Fibroblast of lung (primary cell): ENCODE data around the gene ZNF836. TPM values are rescaled to one million over a fixed set of nuclear protein-coding genes. Genes with fewer than 3 reads are reported as not detected.
A peak's percentile ranks its signal among the peaks of the same experiment; 100 is the strongest.

Experiments
- DNase-seq, 2 donors: peaks; one replicate each; pipeline versions ENCODE4 v3.0.0 to v3.0.0-alpha.2; 2010; ENCODE audit warnings: low read depth in 2 of 2
- H2AFZ ChIP-seq: 2 replicates; pipeline ENCODE4 v1.5.1; 2012; ENCODE audit warnings: low read length, control low read depth, inconsistent platforms
- H3K27ac ChIP-seq: 2 replicates; pipeline ENCODE4 v1.5.1; 2011; ENCODE audit warnings: low read length, control low read depth; ENCODE audit not compliant: insufficient read depth
- H3K27me3 ChIP-seq: 2 replicates; pipeline ENCODE4 v1.5.1; 2011; ENCODE audit warnings: mild to moderate bottlenecking, low read length; ENCODE audit not compliant: control insufficient read depth, insufficient read depth
- H3K36me3 ChIP-seq: 2 replicates; pipeline ENCODE4 v1.5.1; 2011; ENCODE audit warnings: low read length; ENCODE audit not compliant: control insufficient read depth, insufficient read depth
- H3K4me1 ChIP-seq: 2 replicates; pipeline ENCODE4 v1.5.1; 2011; ENCODE audit warnings: low read length; ENCODE audit not compliant: control insufficient read depth, insufficient read depth; ENCODE audit errors: extremely low read depth
- H3K4me2 ChIP-seq: 2 replicates; pipeline ENCODE4 v1.5.1; 2011; ENCODE audit warnings: low read length, control low read depth; ENCODE audit not compliant: insufficient read depth; ENCODE audit errors: extremely low read depth
- H3K4me3 ChIP-seq, 4 experiments: fragments of 200-600 bp in 1 of 4; sonication (generic) in 1 of 4; replicated peaks in 1 of 4; 2 replicates each; pipeline ENCODE4 v1.5.1; 2011 to 2016; ENCODE audit warnings: low read length in 4 of 4, low read depth in 3 of 4, mild to moderate bottlenecking in 3 of 4, control low read depth in 2 of 4, inconsistent platforms in 1 of 4, mixed read lengths in 1 of 4; ENCODE audit not compliant: insufficient read depth in 1 of 4; ENCODE audit errors: control extremely low read depth in 1 of 4
- H3K79me2 ChIP-seq: 2 replicates; pipeline ENCODE4 v1.5.1; 2012; ENCODE audit warnings: mild to moderate bottlenecking, low read length, inconsistent platforms; ENCODE audit not compliant: control insufficient read depth, insufficient read depth
- H3K9ac ChIP-seq: 2 replicates; pipeline ENCODE4 v1.5.1; 2011; ENCODE audit warnings: mild to moderate bottlenecking, low read length, control low read depth; ENCODE audit not compliant: insufficient read depth
- H3K9me3 ChIP-seq: 2 replicates; pipeline ENCODE4 v1.5.1; 2012; ENCODE audit warnings: low read depth, low read length; ENCODE audit not compliant: control insufficient read depth, insufficient read depth
- H4K20me1 ChIP-seq: 2 replicates; pipeline ENCODE4 v1.5.1; 2011; ENCODE audit warnings: low read length; ENCODE audit not compliant: control insufficient read depth, insufficient read depth; ENCODE audit errors: extremely low read depth
- EZH2 ChIP-seq: IDR thresholded peaks from 2 replicates; pipeline ENCODE4 v1.5.1; 2012; ENCODE audit warnings: low read length, control low read depth, mild to moderate bottlenecking; ENCODE audit errors: missing control alignments
- polyA plus RNA-seq, 2 donors: library from polyadenylated mRNA; depleted of rRNA in 1 of 2; stranded (reverse) in 1 of 2; unstranded in 1 of 2; fragments of >200 nt; gene quantifications; 2 replicates each; pipeline ENCODE4 v1.2.1, GENCODE V29; 2011 to 2012; ENCODE audit warnings: missing spikeins in 1 of 2
- total RNA-seq: library from RNA; depleted of rRNA; stranded (reverse); fragments of >200 nt; gene quantifications from 2 replicates; pipeline ENCODE4 v1.2.1, GENCODE V29; 2014
- TF ChIP-seq, protein P1 (sequence below), 2 donors: IDR thresholded peaks in 1 of 2; conservative IDR thresholded peaks in 1 of 2; 1 replicate in 1 of 2; 2 replicates in 1 of 2; pipeline ENCODE4 v1.5.1; 2011 to 2012; ENCODE audit warnings: low read length in 2 of 2, control low read depth in 1 of 2, inconsistent platforms in 1 of 2, low read depth in 1 of 2, mild to moderate bottlenecking in 1 of 2

The ZNF836 gene
- total and polyA plus RNA-seq, 2 donors (not counting 1 experiment from before 2014, with no cell fraction given) = 5.9 to 13.2 TPM

DNA sequence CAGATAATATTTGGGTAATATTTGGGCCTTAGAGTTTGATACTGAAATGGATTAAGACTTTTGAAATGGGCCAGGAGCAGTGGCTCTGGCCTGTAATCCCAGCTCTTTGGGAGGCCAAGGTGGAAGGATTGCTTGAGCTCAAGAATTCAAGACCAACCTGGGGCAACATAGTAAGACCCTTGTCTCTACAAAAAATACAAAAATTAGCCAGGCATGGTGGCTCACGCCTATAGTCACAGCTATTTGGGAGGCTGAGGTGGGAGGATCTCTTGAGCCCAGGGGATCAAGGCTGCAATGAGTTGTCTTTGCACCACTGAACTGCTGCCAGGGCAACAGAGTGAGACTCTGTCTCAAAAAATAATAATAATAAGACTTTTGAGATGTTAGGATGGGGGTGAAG lies 926 bp upstream of the ZNF836 start:
- DNase-seq = no peak
- H2AFZ ChIP-seq = no peak overlapping the region
- H3K9ac ChIP-seq = no peak overlapping the region
- H3K4me2 ChIP-seq = no peak overlapping the region
- H3K27ac ChIP-seq = no peak overlapping the region
- peaks cover 2% of the 10 kb centered on the region for H3K4me1 ChIP-seq
- H3K27me3 ChIP-seq = no peaks in the 10 kb centered on the region
- no peaks in the 10 kb centered on the region for H3K79me2 ChIP-seq
- peak overlapping the region in 2 of 4 experiments; percentile 92 to 99 for H3K4me3 ChIP-seq
- no peaks in the 10 kb centered on the region for H4K20me1 ChIP-seq
- H3K9me3 ChIP-seq = no peaks in the 10 kb centered on the region
- no peaks in the 10 kb centered on the region for H3K36me3 ChIP-seq
- TF ChIP-seq, protein P1, sequence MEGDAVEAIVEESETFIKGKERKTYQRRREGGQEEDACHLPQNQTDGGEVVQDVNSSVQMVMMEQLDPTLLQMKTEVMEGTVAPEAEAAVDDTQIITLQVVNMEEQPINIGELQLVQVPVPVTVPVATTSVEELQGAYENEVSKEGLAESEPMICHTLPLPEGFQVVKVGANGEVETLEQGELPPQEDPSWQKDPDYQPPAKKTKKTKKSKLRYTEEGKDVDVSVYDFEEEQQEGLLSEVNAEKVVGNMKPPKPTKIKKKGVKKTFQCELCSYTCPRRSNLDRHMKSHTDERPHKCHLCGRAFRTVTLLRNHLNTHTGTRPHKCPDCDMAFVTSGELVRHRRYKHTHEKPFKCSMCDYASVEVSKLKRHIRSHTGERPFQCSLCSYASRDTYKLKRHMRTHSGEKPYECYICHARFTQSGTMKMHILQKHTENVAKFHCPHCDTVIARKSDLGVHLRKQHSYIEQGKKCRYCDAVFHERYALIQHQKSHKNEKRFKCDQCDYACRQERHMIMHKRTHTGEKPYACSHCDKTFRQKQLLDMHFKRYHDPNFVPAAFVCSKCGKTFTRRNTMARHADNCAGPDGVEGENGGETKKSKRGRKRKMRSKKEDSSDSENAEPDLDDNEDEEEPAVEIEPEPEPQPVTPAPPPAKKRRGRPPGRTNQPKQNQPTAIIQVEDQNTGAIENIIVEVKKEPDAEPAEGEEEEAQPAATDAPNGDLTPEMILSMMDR (conservative IDR thresholded peaks at IDR 0.05 in 1 of 2, IDR thresholded peaks at IDR 0.05 in 1 of 2; ENCODE audit: low read depth in 1 of 2, low read length in 2 of 2) = no peak

GRCh38 chr19:52170863-52171320 lies 529 bp downstream of the ZNF836 start:
- H3K27me3 ChIP-seq = no peaks in the 10 kb centered on the region
- H2AFZ ChIP-seq = peak overlapping the region; percentile 94
- H3K4me2 ChIP-seq = peak overlapping the region; percentile 18
- H3K9me3 ChIP-seq = no peaks in the 10 kb centered on the region
- TF ChIP-seq, protein P1 (conservative IDR thresholded peaks at IDR 0.05 in 1 of 2, IDR thresholded peaks at IDR 0.05 in 1 of 2; ENCODE audit: low read depth in 1 of 2, low read length in 2 of 2) = no peak
- no peak for TF ChIP-seq EZH2
- H3K27ac ChIP-seq = peak overlapping the region; percentile 60
- DNase-seq = no peak
- H4K20me1 ChIP-seq = no peaks in the 10 kb centered on the region
- H3K4me3 ChIP-seq = peak overlapping the region; percentile 68 to 99 (median 93)
- no peaks in the 10 kb centered on the region for H3K36me3 ChIP-seq
- H3K9ac ChIP-seq = peak overlapping the region; percentile 30
- no peaks in the 10 kb centered on the region for H3K79me2 ChIP-seq
- H3K4me1 ChIP-seq = peaks cover 2% of the 10 kb centered on the region

DNA sequence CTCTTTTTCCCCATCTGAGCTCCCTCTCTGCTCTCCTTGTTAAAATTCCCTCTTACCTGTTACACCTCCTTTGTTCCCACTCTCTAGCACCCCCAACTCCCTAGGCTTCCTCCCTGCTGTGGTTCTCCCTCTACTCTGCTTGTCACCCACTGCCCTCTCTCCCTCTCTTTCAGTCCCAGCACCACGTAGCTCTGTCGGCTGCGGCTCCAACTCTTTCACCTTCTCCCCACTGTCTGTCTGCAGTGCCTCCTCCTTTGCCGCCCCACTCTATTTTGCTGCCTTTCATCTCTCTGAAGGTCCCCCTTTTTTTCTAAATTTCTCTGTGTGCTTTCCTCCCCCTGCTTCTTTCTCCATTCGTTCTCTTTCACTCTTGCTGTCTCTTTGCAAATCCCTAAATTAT lies 1.1 kb downstream of the ZNF836 start:
- Histone ChIP-seq H3K9ac (peak overlapping the region; percentile 30), H3K27ac (no peak overlapping the region), H2AFZ (peak overlapping the region; percentile 94), H3K36me3 (no peaks in the 10 kb centered on the region), H3K9me3 (no peaks in the 10 kb centered on the region), H3K79me2 (no peaks in the 10 kb centered on the region), H3K4me2 (peak overlapping the region; percentile 18), H4K20me1 (no peaks in the 10 kb centered on the region), H3K27me3 (no peaks in the 10 kb centered on the region), H3K4me3 (peak overlapping the region; percentile 68 to 99 (median 93)), H3K4me1 (peaks cover 2% of the 10 kb centered on the region)
- TF ChIP-seq, protein P1 (conservative IDR thresholded peaks at IDR 0.05 in 1 of 2, IDR thresholded peaks at IDR 0.05 in 1 of 2; ENCODE audit: low read depth in 1 of 2, low read length in 2 of 2) = no peak
- no peak for TF ChIP-seq EZH2
- DNase-seq = no peak
